ENCODE data around the gene CSMD2.

DNA sequence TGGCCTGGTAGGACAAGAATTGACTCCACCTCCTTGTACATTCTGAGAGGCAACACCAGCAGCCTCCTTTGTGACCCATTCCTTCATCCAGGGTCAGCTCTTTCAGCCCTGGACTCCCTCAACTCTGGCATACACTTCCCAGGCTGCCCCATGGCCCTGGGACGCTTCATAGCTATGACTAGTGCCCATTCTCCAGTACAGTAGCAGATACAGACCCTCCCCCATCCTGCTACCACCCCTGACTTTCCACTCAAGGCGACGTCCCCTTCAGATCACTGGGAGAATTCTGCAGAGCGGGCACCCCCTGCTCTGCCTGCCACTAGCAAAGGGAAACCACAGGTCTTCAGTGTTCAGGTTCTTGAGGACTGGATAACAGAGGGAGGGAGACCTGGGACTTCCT lies 400.9 kb downstream of the CSMD2 start:
- TF ChIP-seq EZH2phosphoT487 (IDR thresholded peaks at IDR 0.05; ENCODE audit: unreplicated experiment) (no peak), CTCF (conservative IDR thresholded peaks at IDR 0.05; ENCODE audit: low read depth in 2 of 2) (no peak), EZH2 (IDR thresholded peaks at IDR 0.05; ENCODE audit: low read depth, unreplicated experiment) (no peak), CREB1 (CRISPR knock-in tag; IDR thresholded peaks at IDR 0.05; ENCODE audit: low read depth) (no peak), REST (IDR thresholded peaks at IDR 0.05; ENCODE audit: unreplicated experiment) (no peak), JUNB (IDR thresholded peaks at IDR 0.05; ENCODE audit: unreplicated experiment) (no peak), POLR2AphosphoS5 (IDR thresholded peaks at IDR 0.05; ENCODE audit: low read depth) (no peak), NANOG (IDR thresholded peaks at IDR 0.05; ENCODE audit: borderline replicate concordance) (no peak), ZNF462 (CRISPR knock-in tag; IDR thresholded peaks at IDR 0.05) (no peak), ZNF331 (CRISPR knock-in tag; IDR thresholded peaks at IDR 0.05; ENCODE audit: low read depth) (no peak), ETS1 (IDR thresholded peaks at IDR 0.05) (no peak), ZNF114 (CRISPR knock-in tag; IDR thresholded peaks at IDR 0.05) (no peak), STAT1 (IDR thresholded peaks at IDR 0.05; ENCODE audit: unreplicated experiment) (no peak)
